OCI-LY3 (cell line): ENCODE measurements around the gene POPDC3.

ENCODE experiments used
- EZH2phosphoT487 ChIP-seq: fragments of 200-600 bp; shearing (Covaris generic); IDR thresholded peaks from 2 replicates; pipeline ENCODE4 v1.6.1; 2018; ENCODE audit warnings: antibody characterized with exemption, mixed run types, low read depth
- TF ChIP-seq, protein P1 (sequence below): fragments of 200-600, 300-600 bp; sonication (generic); IDR thresholded peaks from 2 replicates; pipeline ENCODE4 v1.5.1; 2014; ENCODE audit warnings: antibody characterized with exemption, low read length, low read depth

DNA sequence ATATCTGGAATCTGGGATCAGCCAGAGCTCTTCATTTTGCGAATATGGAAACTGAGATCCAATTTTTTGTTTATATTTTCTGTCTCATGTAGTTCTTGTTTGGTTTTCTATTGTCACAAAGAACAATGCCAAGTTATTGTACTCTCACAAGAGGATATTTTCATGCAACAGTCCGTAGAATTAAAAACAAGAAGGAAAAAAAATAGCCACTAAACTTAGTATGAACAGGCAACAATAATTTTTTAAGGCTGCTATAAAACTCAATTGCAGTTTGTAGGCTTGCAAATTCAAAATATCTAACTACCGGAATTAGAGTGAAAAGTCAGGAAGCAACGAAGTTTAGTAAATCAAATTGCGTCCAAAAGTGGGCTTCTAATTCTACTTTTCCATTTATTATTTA is 1.2 kb downstream of the POPDC3 start:
- TF ChIP-seq, protein P1, sequence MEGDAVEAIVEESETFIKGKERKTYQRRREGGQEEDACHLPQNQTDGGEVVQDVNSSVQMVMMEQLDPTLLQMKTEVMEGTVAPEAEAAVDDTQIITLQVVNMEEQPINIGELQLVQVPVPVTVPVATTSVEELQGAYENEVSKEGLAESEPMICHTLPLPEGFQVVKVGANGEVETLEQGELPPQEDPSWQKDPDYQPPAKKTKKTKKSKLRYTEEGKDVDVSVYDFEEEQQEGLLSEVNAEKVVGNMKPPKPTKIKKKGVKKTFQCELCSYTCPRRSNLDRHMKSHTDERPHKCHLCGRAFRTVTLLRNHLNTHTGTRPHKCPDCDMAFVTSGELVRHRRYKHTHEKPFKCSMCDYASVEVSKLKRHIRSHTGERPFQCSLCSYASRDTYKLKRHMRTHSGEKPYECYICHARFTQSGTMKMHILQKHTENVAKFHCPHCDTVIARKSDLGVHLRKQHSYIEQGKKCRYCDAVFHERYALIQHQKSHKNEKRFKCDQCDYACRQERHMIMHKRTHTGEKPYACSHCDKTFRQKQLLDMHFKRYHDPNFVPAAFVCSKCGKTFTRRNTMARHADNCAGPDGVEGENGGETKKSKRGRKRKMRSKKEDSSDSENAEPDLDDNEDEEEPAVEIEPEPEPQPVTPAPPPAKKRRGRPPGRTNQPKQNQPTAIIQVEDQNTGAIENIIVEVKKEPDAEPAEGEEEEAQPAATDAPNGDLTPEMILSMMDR, result no peak
- no peak for TF ChIP-seq EZH2phosphoT487
